ENCODE results near the gene PRKCH.
"Not testable (repeated sequence)": the region's sequence is repeated elsewhere in the genome, so short reads cannot be mapped to it uniquely, and the experiment has no call there.

Gene PRKCH

DNA sequence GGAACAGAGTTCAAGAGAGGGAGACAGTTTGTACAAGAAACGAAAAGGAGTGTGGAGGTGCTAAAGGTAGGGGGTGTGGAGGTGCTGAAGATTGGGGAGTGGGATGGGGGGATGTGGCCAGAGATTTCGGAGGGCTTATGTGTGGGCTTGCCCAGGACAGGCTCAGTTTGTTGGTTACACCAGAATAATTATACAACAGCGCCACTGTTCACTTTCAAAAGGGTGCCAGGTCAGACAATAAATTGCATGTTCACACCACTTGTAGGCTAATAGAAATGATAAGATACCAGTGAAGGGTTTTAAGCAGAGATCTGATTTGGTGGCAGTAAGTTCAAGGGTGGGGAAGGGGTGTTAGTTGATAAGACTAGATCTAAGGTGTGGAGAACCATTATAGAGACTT lies 75.3 kb downstream of the PRKCH start:
- DNase-seq = no peak

DNA sequence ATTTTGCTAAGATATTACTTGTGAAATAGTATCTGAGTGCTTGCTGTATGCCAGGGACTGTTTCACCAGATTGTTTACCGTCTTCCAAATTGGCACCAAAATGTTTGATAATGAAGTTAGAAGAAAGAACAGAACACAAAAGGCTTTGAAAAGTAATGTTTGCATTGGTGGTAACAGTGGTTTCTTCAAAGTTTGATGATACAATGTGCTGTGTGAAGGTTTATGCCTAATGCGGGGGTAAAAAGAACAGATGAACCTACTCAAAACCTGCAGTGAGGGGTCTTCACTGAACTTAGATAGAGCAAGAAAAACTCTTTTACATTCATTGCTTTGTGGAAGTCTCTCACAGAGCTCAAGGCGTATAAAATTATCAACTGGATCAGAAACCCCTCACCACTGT lies 76.2 kb downstream of the PRKCH start:
- no peak for DNase-seq

DNA sequence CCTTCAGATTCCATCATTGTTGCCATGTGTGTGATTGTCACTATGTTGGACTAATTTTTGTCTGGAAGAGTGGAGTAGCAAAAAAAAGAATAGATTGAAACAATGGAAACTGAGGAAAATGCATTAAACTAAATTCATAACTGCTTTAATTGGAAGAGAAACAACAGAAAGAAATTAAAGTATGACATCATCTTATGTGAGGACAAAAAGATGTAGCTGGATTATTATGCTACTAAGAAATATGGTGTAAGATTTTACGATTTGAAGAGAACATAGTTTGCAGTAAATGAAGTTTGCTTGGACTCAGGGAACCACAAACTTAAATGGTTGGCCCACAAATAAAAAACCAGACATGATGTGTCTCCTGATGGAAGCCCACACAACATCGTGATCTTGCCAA lies 76.8 kb downstream of the PRKCH start:
- no peak for DNase-seq

DNA sequence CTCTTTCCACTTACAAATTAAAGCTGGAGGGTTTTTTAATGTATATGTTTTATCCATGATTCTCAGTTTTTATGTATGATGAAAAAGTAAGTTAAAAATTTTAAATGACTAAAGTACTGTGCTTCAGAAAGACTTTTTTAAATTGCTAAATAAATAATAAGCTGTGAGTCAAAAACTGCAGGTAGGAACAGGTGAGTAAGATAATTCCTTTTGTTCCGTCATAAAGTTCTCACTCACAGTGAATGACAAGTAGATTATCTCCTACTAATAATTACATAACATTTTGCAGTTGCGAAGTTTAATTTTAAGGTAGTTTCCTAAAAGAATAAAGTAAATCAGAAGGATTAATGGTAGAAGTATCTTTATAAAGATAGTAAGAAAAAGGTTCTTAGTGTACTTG lies 78.0 kb downstream of the PRKCH start:
- DNase-seq = no peak

DNA sequence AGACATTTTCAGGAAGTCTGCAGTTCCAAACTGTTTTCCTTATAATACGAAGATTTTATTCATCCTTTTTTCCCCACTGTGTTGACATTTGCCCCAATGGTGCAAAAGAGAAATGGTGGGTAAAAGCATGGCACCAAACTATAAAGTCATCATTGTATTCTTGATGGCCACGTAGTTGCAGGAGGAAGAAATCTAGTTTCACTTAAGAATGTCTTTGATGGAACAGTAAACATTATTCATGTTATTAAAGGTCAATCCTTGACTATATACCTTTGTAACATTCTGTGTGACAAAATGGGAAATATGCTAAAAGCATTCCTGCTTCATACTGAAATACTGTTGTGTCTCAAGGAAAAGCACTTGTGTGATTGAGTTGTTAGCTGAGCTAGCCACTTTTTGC lies 80.1 kb downstream of the PRKCH start:
- DNase-seq = no peak

DNA sequence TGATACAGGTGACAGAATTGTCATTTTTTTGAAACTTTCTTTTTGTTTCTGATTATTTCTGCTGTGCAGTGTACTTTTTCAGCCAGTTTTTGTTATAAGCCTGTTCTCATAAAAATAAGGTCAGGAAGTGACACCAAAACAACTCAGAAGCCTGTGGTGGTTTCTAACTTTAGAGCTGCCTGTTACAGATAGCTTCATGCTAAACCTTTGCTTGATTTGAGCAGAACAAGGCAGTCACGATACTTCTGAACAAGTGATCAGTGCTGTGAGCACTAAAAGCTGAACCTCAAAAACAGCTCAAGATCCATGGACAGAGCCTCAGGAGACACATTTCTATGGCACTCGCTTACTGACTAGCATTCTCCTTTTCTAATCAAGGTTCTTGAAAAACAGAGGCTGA lies 82.0 kb downstream of the PRKCH start:
- DNase-seq = no peak

DNA sequence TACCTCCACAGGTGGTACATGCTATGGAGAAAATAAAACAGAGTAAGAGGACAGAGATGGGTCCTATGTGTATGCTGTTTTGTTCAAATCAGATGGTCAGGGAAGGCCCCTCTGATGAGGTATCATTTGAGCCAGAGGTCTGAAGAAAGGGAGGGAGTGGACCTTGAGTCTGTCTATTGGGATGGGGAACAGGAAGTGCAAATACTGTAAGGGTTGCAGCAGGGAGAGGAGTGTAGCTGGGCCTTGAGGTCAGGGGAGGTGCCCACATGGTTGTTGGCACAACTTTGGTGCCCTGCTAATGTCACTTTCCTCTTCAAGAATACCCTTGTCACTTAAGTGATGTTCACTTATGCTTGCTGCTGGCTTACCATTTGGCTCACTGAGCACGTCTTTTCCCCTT lies 83.3 kb downstream of the PRKCH start:
- DNase-seq = no peak

GRCh38 chr14:61406198-61406597 lies 84.8 kb downstream of the PRKCH start:
- DNase-seq = no peak

DNA sequence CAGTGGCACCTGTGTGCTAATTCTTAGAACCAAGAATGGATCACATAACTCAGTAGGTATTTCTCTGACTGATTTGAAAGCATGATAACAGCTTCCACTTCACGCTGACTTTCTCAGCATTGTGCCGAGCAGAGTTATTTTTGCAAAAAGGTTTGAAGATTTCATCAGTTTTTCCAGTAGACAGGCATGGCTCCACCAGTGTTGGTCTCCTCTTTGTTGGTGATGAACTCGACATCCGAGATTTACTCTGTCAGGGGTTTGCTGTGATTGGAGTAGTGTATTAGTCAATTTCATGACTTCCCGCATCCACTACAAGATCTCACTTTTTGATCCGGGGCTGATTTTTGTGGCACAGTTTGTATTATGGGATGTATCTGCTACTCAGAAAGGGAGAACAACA lies 85.3 kb downstream of the PRKCH start:
- DNase-seq = no peak

DNA sequence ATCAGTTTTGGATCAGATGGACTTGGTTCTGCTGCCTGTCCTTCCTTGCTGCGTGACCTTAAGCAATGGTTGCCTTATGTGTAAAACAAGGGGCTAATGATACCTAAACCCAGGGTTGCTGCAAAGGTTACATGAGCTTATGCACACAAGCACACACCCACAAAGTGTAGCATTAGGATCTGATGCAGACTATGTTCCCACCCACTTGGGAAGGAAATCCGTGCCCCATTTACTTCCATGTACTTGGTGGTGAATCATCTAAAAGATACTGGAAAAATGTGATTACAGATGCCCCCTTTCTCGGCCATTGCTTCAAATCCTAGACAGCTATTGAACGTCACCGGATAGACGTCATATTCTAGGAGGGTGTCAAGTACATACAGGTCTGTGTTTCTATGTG lies 87.1 kb downstream of the PRKCH start:
- DNase-seq = no peak

- DNase-seq = no peak
Observed at GRCh38 chr14:61409782-61410181, 88.4 kb downstream of the PRKCH start.

GRCh38 chr14:61415934-61416333 lies 94.6 kb downstream of the PRKCH start:
- DNase-seq = not testable (repeated sequence)

DNA sequence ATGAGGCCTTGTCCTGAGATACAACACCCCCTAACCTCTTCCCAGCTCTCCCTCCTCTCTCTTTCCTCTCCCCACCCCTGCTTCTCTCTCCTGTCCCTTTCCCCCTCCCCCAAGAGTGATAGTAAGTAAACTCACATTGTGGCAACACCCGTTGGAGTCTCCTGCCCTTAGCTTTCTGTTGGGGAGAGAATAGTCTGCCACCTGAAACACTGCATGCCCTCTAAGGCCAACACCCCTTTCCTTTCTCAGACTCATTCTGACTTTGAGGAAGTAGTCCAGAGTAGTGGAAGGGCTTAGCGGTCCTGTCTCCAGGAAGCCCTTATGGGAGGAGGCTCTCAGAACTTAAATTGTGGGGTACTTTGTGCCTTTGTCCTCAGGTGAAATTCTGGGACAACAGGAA lies 95.2 kb downstream of the PRKCH start:
- DNase-seq = no peak

- no peak for DNase-seq
Observed at GRCh38 chr14:61417141-61417540, 95.8 kb downstream of the PRKCH start.

DNA sequence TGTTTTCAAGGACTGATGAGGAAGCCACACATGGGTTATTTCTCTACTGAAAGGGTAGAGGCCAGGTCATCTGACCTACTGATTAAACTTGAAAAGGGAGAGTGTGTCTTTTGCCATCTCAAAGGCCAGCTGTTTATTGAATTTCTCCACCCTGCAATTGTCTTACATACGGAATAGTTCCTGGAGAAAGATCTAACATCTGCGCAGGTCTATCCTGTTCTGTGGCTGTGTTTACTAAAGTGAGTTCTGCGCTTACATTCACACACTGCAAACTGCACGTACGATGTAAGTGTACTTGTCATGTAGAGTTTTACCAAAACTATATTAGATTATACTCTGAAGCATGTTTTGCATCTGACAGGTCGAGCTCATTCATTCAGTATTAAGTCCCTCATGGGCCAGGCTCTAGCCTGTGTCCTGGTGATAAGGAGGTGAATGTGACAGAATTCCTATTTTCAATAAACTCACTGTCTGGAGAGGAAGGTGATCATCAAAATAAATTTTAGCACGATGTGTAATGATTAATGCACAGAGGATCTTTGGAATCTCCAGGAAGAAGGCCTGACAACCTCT lies 96.6 kb downstream of the PRKCH start:
- no peak for DNase-seq

- no peak for DNase-seq
Observed at GRCh38 chr14:61418746-61419145, 97.4 kb downstream of the PRKCH start.

- no peak for DNase-seq
Observed at GRCh38 chr14:61419201-61419600, 97.8 kb downstream of the PRKCH start.

DNA sequence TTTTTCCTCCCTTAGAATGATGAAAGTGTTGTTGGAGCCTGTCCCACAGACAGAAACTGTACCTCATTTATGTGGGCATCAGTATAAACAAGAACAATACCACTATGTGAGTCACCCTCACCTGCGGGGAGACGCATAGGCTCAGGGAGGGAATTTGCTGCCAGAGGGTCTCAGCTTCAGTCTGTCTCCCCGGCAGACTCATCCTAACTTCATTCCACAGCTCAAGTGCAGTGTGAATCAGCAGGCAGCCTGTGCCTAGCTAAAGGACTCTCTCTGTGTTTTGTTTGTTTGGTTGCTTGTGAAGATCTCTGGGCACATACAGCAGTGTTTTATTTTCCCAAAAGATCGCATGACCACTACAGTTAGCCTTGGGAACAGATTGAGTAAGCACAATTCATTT lies 98.9 kb downstream of the PRKCH start:
- DNase-seq = no peak

GRCh38 chr14:61421212-61421923 lies 100.0 kb downstream of the PRKCH start:
- DNase-seq = no peak

DNA sequence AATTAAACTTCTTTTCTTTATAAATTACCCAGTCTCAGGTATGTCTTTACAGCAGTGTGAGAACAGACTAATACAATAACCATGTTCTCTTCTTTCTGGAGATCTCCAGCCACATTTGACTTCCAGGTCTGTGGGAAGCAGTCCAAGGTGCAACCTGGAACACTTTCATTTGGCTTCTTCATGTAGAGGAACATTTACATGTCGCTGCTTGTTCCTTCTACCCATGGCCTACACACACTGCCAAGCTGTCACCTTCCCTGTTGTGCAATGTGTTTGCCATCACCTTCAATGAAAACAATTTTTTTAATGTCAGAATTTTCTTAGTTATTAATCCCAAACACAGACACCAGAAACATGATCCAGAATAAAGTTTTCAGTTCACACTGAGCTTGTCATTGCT lies 104.7 kb downstream of the PRKCH start:
- no peak for DNase-seq

- DNase-seq = no peak
Observed at GRCh38 chr14:61428261-61428660, 106.9 kb downstream of the PRKCH start.

DNA sequence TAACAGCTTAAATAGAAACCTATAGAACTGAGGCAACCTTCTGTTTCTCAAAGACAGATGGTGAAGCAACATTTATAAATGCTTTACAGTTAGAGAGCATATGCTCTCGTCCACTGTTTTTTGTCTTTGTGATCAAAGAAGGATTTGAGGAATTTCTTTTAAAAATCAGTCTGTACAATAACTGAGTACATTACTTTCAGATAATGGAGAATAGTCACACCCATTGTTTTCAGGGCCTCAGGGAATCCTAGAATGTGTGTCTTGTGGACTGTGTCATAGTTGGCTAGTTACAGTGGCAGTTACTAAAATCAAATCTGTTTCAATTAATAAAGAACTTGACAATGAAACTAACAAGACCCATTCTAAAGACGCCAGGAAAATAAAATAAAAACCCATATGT lies 107.9 kb downstream of the PRKCH start:
- no peak for DNase-seq

DNA sequence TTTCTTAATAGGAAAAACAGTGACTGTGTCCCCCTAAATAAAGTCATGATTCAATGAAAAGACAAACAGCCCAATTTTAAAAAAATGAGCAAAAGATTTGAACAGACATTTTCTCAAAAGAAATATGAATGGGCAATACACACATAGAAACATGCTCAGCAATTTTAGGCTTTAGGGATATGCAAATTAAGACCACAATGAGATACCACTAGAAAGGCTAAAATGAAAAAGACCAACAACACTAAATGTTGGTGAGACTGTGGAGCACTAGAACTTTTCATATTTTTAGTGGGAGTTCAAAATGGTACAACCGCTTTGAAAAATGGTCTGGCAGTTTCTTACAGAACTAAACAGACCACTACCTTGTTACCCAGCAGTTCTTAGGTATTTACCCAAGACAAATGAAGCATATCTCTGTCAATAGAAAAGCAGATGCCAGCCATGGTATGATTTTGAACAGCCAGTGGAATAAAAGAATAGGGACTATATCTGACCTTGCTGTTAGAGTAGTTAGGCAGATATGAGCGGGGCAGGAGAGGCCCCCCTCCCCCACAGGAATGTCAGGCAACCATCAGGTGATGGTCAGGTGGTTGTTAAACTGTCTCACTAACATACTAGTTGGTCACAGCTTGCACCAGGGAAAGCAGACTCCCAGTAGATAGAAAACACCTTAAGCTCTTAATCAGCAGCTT lies 108.8 kb downstream of the PRKCH start:
- DNase-seq = no peak

DNA sequence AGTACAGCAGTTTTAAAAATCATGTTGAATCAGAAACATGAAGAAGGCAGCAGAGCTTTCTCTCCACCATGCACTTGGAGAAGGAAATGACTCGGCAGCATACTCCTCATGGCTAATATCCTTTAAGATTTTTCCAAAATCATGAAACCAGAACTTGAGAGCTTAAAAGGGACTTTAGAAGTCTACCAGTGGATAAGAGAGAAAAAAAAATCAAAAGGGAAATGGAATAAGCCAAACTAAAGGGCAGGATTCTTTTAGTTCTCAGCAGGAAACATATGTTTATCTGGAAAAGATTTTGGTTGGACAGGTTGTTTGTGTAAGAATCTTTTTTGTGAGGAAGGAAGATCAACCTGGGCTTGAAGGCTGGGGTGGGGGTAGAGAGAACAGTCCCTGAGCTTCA lies 111.8 kb downstream of the PRKCH start:
- DNase-seq = no peak

DNA sequence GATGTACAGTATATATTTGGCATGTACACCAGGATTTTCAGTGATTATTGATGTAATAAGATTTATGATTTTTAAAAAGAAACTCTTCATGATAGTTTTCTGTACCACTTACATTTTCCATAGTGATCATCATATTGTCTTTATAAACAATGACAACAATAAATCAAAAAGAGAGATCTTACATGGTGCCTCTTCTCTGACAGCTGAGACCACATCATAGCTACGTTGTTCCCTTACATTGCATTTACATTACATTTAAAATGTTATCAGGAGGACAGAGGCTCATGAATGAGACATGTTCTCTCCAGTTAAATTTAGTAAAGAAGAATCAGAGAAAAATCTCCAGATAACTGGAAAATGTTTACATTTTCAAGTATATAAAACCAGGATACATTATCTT lies 112.4 kb downstream of the PRKCH start:
- DNase-seq = no peak
